GM19023 (cell line): ENCODE data around the gene ANKFN1.

Experiments
- ATAC-seq: cut with Tn5 transposase; IDR thresholded peaks from one replicate; pipeline ENCODE4 v1.9.1; 2021; ENCODE audit warnings: mild to moderate bottlenecking, moderate library complexity; ENCODE audit not compliant: unreplicated experiment

Gene ANKFN1

DNA sequence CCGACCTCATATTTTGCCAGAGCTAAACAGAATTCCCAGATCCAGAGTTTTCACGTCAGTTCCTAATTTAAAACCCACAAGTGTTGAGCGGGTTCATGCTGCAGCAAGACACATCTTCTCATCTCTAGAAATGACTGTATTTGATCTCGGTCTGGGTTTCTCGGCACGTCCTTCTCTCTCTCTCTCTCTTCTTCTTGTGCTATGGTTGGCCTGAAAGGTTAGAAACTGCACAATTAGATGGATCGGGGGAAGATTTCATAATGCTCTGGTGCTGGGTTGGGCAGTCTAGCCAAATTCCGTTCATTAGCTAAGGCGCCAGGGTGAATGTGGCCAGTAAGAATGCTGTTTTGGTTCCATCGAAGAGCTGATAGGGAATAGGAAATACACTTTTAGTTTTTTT, 281.3 kb downstream of the ANKFN1 start:
- no peak for ATAC-seq

DNA sequence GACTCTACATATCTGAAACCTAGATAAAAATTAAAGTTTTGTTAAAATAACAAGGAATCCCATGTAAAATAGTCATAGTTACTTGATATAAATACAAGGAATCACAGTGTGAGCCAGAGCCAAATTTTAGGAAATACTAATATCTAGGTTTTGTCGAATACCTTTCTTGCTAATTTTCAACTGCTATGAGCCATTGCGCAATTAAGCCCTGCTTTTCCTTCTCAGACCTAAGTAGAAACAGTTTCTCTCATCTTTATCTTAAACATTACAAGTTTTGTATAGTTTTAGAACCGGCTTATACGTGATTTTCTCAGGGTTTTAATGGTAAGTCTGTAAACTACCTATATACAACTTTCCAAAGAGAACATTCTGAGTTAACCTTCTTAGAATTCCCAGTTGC, 282.9 kb downstream of the ANKFN1 start:
- no peak for ATAC-seq

DNA sequence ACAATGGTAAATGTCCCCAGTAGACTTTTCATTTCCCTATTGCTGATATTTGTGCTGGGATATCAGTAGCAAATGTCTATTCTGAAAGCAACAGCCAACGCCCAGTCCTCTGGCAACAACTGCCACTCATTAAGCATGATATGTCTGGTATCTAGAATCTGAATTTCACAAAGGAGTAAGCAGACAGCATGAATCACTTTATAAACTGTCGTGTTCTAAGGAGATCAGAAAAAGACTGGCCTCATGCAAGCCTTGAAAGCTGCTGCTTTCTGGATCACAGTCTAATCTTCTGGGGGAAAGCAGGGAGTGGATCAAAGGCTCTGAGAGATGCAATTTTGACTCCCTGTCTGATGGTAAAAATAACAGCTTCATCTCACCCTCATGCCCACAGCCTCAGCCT, 287.1 kb downstream of the ANKFN1 start:
- ATAC-seq = no peak

DNA sequence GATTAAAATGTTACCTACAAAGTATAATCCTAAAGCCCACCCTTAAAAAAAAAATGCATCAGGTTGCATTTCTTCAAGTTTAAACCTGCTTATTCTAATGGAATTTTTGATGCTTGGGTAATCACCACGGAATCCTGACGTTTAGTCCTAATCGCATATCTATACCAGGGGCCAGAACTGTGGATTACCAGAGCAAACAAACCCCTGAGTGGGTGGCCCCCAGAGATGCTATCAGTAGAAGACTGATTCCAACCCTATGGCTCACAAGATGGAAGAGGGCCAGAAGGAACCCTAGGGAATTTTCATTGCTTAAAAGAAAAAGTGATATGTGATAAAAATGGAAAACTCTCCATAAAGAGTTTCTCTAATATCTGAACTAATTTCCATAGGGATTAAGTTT, 288.0 kb downstream of the ANKFN1 start:
- no peak for ATAC-seq

DNA sequence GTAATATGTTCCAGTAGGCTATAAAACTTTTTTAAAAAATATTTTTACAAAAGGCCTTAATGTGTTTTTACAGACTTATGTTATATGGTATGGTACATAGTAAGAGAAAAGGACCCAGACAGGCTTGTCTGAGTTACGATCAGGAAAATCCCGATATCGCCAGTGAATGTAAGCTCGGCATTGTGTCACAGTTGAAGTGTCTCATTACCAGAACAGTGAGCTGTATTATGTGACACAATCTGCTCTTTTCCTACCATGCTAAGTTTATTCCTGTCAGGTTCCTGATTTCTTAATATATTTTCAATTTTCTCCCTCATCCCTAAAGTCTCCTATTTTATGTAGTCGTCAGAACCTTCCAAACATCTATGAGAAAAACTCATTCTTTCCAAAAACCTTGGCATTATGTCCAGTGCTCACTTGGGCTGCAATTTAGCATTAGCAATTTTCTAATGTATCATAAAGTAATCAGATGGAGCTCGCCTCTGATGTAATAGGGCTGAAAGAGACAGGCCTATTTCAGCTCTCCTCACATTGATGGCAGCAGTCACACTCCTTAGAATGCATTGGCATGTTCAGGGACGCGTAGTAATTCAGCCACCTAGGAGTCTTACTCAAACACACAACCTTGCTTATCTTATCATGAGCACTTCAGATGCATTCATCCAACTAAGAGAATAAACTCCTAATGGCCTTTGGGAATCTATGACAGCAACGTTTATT, 292.6 kb downstream of the ANKFN1 start:
- ATAC-seq = no peak

DNA sequence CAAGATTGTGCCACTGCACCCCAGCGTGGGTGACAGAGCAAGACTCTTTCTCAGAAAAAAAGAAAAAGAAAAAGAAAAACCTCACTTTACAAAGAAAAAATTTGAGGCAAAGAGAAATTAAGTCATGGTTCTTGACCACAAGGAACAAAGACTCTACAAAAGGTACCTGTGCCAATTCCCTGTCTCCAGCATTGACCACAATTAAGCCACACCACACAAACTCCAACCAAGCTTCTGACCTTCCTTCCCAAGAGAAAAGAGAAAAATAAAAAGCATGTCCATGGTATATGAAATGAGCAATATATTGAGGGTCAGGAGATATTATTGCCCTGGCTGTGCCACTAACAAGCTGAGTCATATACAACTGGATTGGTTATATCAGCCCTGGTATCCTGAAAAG, 293.9 kb downstream of the ANKFN1 start:
- ATAC-seq = no peak

DNA sequence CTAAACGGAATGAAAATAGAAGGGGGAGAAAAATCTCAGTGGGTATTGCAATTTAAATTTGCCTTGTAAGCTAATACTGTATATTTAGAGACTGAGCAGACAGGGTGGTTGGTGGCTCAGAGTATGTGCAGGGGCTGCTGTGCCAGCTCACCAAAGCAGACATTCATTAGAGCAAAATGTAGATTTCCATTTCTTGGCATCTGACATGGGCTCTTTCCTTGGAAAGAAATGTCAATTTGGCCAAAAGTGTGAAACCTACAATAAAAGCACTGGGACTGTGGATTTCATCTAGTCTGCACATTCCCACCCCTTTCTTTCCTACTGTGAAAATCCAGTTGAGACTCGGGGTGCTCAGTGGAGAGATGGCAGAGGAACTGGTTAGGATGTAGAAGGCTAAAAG, 295.1 kb downstream of the ANKFN1 start:
- no peak for ATAC-seq

DNA sequence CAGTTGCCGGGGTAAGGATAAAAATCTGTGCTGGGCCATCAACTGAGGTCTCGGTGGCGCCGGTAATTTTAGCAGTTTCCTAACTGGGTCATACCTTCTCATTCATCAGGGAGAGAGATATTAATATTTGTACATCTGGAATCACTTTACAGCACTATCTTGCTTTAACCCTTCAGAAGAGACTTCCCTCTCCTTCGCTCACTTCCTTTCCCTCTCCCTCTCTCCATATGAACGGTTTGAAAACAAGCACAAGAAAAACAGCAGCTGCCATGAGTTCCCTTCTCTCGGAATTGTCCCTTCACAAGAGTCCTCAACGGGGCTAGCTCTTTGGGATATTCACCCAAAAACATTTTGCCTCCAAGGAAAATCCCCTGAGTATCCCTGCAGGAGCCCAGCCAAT, 295.9 kb downstream of the ANKFN1 start:
- ATAC-seq = no peak

DNA sequence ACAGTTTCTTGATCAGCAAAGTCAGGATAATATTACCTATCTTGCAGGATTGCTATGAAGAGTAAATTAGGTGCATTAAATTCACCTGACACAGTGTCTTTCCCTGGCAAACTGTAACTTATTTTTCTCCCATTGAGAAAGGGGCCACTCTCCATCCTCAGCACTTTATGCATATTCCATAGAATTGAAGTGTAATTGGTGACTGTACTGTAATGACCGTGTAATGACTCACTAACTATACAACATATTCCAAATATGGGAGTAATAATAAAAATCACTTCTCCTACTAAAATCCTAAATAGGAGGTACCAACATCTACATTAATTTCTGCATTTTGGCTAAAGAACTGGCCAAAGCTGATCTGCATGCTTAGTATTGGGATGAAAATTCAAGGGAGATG, 298.4 kb downstream of the ANKFN1 start:
- no peak for ATAC-seq

DNA sequence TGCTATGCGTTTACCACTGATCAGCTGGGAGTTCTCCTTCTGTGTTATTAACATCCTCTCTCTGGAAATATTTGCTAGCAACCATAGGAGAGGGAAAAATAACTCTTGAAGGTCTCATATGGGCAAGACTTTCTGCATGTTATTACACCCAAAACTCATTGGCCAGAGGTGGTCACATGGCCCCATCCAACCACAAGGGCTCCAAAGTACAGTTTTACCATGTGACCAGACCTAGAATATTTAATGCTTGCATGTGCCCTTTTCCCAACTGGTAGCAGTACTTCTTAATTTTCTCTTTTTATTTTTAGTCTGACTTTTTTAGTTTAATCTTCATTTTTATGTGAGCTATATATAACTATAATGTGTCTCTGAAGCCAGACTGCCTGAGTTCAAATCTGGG, 299.2 kb downstream of the ANKFN1 start:
- ATAC-seq = no peak

DNA sequence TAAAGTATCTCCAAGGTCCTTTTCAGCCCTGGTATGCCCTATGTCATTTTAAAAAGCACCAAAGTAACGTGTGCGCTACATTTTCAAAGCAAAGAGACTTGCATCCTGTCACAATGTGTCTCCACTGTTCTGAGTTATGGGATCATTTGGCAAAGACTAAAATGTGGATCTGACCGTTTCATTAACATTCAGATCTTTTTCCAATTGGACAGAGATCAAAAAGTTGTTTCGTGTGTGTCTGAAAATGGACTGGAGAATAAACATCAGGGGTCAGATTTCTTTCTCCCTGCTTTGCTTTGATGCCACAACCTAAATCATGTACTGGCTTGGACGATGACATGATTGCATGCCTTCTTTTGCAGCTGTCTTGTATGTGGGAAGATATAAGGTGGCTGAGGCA, 304.2 kb downstream of the ANKFN1 start:
- ATAC-seq = no peak

DNA sequence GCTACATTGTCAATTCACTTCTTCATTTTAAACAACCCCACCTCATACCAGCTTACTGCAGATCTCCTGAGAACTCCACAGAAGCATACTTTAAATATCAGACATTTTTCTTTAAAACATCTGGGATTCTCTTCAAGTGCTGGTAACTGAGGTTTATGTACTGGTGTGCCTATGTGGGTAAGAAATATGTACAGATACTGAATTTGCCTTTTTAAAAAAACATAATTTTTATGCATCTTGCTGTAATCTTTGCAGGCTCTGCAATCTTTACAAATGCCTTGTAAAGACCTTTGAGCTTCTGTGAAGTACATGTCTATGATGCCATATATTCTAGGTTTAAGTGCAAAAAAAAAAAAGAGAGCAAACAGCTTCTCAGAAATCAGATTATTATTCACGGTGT, 312.6 kb downstream of the ANKFN1 start:
- ATAC-seq = no peak

DNA sequence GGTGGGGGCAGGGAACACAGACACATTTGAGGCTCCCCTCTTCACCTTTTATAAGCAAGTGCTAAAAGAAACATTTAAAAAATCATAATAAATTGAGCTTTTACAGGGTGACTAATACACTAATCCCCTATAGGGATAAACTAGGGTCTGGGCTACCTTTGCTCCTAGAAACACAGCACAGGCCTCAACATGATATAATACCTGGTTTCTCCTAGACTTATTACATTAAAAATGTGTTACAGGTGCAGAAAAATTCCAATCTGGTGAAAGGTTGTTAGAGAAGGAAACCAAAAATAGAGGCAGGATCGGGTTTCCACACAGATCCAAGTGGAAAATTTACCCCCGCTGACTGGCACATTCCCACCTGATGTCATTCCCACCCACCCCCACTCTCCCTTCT, 315.6 kb downstream of the ANKFN1 start:
- no peak for ATAC-seq

DNA sequence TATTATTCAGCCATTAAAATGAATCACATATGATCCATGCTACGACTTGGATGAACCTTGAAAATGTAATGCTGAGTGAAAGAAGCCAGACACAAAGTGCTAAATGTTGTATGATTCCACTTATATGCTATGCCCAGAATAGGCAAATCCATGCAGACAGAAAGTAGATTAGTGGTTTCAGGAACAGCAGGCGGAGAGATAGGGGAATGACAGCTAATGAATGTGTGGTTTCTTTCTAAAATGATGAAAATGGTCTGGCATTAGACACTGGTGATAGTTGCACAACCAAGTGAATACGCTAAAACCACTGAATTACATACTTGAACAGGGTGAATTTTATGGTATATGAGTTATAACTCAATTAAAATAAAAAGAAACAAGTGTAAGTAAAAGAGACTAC, 318.4 kb downstream of the ANKFN1 start:
- no peak for ATAC-seq

DNA sequence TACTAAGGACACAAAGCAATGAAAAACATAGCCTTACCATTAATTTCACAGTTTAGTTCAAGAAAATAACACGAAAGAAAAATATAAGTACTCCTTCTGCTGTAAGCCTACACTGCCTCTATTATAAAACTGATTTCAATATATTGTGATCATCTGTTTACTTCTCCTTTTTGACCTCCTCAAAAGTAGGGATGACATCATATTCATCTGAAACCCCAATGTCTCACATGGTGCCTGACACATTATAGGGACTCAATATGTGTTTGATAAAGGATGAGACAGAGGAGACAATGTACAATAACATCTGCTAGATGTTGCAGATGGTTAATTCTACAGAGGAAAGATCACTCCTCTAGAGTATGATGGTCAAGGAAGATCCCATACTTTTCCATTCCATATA, 321.8 kb downstream of the ANKFN1 start:
- ATAC-seq = no peak

DNA sequence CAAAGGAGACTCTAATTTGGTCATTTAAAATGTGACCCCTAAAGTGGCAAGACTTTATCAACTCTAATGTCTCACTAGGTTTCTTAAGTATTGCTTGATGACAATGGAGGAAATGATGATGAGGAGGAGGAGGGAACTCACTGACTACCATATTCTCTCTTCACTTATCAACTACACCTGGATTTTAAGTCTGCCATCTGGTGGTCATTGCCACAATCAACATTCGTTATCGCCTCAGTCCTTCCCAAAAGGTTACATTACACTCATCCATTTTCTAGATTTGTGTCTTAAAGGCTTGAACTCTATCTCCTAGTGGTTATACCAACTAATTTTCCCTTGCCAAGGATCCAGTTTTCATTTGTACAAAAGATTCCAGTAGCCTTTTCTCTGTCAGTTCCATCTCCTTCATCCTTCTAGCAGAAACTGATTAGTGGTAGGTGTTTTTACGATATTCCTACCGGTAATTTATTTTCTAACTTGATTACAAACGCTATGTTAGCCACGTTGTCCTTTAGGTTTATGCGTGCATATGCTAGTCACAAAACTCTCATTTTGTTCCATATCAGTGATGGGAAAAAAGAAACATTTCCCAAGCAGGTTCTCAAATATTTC, 325.7 kb downstream of the ANKFN1 start:
- no peak for ATAC-seq

DNA sequence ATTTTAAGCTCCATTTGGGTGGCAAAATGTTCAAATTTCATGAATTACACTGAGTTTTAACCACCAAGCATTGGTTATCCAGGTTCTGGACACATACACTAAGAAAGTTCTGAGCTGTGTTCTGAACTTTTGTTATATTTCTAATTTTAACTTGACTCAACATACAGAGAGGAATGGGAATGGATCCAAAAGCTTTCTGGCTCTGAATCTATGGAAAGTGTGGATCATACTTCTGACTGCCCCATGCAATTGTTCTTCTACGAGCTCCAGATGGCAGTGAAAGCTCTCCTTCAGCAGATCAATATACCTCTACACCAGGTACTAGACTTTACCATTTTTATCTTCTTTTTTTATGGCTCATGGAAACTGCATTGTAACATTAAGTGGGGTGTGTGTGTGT, 327.2 kb downstream of the ANKFN1 start:
- no peak for ATAC-seq

DNA sequence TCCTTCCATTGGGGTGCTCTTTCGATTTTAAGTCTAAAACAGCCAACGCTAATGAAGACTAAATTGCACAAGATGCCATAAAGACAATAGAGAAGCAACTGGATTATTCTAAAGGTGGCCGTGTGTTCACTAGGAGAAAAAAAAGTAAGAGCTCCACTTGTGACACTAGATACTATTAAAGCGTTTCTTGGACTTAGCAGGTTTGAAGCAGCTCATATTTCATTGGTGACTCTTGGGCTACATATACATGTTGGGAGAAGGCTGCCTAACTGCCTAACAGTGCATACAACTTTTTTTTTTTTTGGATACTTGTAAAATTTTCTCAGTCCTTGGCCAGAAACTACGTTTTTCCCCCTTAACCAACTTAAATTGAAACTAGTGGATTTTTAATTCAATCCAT, 328.4 kb downstream of the ANKFN1 start:
- ATAC-seq = no peak

DNA sequence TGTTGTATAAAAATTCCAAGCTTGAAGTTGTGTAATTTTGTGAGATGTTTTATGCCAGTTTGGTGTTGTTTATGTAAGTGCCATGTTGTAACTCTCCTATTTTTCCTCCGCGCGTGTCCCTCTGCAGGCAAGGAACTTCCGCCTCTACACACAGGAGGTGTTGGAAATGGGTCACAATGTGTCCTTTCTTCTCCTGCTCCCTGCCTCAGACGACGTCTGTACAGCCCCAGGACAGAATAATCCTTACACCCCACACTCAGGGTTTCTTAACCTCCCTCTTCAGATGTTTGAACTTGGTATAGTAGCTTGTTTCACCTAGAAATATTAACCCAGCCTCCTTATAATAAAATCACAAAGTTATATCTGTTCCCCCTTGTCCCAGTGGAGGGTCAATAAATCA, 329.0 kb downstream of the ANKFN1 start:
- ATAC-seq = no peak

DNA sequence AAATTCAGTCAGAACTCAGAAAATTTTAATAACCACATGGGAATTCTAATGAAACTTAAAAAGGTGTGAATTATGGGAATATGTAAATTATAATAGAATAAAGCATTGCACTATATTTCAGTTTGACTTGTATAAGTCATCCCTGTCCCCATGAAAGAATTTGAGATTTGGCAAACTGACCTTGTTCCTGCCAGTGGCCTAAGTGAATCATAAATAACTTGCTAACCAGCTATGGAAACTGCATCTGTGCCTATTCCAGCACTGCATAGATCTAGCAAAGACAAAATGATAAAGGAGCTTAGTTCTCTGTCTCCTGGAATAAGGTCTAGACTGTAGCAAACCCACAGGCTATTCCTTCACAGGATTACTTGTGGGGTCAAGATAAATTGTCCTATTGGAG, 333.5 kb downstream of the ANKFN1 start:
- no peak for ATAC-seq

DNA sequence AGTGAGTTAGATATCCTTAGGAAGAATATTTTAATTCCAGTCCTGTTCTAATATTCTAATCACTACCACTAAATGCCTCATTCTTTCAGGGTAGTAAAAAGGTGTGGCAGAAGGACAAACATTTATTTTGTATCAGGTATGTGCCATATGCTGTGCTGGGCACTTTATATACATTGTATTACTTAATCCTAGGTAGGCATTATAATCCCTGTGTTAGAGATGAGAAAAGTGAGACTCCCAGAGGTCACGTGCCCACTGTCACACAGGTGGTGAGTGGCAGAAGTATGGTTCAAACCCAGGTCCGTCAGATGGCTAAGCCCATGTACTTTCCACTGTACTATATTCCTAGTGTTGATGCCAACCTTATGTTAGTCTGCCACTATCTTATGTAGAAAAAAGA, 335.5 kb downstream of the ANKFN1 start:
- ATAC-seq = no peak

DNA sequence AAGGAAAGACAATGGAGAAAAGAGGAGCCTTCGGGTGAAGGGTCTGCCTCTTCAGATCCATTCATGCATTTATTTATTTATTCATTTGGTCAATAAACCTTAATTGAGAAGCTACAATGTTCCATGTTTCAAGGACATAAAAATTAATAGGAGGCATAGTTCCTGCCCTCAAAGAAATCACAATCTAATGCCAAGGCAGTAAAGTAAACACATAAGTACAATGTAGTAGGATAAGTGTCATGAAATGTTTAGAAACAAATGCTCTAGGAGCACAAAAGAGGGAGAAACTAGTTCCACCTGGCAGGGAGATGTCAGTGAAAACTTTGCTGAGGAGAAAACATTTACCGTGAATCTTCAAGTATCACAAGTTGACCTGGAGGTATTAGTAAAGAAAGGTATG, 336.7 kb downstream of the ANKFN1 start:
- no peak for ATAC-seq

DNA sequence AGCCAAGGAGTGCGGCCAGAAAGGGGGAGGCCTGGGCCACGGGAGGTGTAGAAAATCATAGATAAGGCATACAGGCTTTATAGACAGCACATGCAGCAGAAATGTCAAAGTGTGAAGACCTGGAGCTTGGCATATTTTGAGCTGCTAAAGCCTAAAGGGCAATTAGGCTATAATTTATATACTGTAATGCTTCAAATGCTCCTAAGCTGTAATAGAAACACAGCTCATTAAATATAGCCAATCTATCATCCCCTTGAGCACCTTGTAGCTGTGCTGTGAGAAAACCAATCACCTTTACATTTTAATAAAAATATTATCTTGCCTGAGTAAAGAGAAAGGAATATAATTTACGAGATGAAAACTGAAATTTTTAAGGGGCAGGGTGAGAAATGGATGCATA, 342.3 kb downstream of the ANKFN1 start:
- ATAC-seq = no peak
